ENCODE data around the gene KLHL11.

DNA sequence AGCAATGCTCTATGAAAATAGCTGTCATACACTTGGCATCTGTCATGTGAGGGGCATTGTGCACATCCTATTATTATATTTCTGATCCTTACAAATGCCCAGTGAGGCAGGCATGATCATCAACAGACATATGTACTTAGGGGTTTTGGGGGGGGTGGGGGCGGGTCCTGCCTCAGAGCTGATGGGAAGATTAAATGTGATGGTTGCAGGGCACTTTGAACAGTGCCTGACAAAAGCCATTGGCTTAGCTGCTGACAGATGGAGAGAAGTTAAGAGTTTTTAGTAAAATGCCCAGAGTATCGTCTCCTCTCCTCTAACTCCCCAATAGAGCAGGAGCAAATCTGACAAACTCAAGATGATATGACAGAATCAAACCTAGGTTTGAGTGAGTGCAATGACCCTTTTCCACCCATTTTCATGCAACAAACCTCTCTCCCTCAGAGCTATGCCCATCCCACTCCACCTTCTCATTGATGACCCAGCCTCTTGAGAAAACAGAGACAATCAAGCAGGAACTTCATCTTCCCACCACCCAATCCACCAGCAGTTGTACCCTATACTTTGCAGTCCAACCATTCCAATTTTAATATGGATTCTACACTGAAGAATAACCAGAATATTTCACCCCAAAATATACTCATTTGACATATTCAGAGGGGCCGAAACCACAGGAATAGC is 4.8 kb downstream of the KLHL11 start:
- TF ChIP-seq POLR2A (IDR thresholded peaks at IDR 0.05) = no peak
- TF ChIP-seq, protein P1, sequence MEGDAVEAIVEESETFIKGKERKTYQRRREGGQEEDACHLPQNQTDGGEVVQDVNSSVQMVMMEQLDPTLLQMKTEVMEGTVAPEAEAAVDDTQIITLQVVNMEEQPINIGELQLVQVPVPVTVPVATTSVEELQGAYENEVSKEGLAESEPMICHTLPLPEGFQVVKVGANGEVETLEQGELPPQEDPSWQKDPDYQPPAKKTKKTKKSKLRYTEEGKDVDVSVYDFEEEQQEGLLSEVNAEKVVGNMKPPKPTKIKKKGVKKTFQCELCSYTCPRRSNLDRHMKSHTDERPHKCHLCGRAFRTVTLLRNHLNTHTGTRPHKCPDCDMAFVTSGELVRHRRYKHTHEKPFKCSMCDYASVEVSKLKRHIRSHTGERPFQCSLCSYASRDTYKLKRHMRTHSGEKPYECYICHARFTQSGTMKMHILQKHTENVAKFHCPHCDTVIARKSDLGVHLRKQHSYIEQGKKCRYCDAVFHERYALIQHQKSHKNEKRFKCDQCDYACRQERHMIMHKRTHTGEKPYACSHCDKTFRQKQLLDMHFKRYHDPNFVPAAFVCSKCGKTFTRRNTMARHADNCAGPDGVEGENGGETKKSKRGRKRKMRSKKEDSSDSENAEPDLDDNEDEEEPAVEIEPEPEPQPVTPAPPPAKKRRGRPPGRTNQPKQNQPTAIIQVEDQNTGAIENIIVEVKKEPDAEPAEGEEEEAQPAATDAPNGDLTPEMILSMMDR (IDR thresholded peaks at IDR 0.05) = no peak
